Activated T-cell treated with anti-CD3 and anti-CD28 coated beads, Interleukin-2, amount 50 U/mL, for 72 hours (primary cell): Measurements from ENCODE around the gene TENM4. TPM values are rescaled to one million over a fixed set of nuclear protein-coding genes. Genes with fewer than 3 reads are reported as not detected.
"Not testable (repeated sequence)": the region's sequence is repeated elsewhere in the genome, so short reads cannot be mapped to it uniquely, and the experiment has no call there.

Experiments
- ATAC-seq, 2 donors: fragments of 150-1000 bp; cut with Tn5 transposase; replicated peaks in 1 of 2; 2 replicates each; pipeline ENCODE4 v1.10.0; 2021; ENCODE audit warnings: moderate library complexity in 2 of 2, mild to moderate bottlenecking in 1 of 2
- DNase-seq, 2 donors: peaks; one replicate each; pipeline ENCODE4 v3.0.0; 2021 to 2022; ENCODE audit warnings: mixed read lengths in 1 of 2
- H3K27ac Mint-ChIP-seq: one replicate; pipeline ENCODE4 v1.8.0; 2022; ENCODE audit warnings: mild to moderate bottlenecking, moderate library complexity, mixed read lengths
- H3K27me3 Mint-ChIP-seq: one replicate; pipeline ENCODE4 v1.8.0; 2022; ENCODE audit warnings: low read depth, mixed read lengths
- H3K36me3 Mint-ChIP-seq, 2 donors: one replicate each; pipeline ENCODE4 v1.8.0; 2022; ENCODE audit warnings: mixed read lengths in 2 of 2, mild to moderate bottlenecking in 1 of 2; ENCODE audit not compliant: insufficient read depth in 2 of 2
- H3K4me1 Mint-ChIP-seq: one replicate; pipeline ENCODE4 v1.8.0; 2022; ENCODE audit warnings: low read depth, mixed read lengths
- H3K4me3 Mint-ChIP-seq, 2 donors: one replicate each; pipeline ENCODE4 v1.8.0; 2022; ENCODE audit warnings: mild to moderate bottlenecking in 2 of 2, mixed read lengths in 2 of 2, moderate library complexity in 2 of 2
- H3K9me3 Mint-ChIP-seq, 2 donors: one replicate each; pipeline ENCODE4 v1.8.0; 2022; ENCODE audit warnings: mixed read lengths in 2 of 2
- total RNA-seq, 2 donors: library from RNA; stranded (reverse); gene quantifications; one replicate each; pipeline ENCODE4 v1.2.3, GENCODE V29; 2022

Gene TENM4
- total RNA-seq, 2 donors from 2014 or later, result 0.21 TPM; not detected in 1

DNA sequence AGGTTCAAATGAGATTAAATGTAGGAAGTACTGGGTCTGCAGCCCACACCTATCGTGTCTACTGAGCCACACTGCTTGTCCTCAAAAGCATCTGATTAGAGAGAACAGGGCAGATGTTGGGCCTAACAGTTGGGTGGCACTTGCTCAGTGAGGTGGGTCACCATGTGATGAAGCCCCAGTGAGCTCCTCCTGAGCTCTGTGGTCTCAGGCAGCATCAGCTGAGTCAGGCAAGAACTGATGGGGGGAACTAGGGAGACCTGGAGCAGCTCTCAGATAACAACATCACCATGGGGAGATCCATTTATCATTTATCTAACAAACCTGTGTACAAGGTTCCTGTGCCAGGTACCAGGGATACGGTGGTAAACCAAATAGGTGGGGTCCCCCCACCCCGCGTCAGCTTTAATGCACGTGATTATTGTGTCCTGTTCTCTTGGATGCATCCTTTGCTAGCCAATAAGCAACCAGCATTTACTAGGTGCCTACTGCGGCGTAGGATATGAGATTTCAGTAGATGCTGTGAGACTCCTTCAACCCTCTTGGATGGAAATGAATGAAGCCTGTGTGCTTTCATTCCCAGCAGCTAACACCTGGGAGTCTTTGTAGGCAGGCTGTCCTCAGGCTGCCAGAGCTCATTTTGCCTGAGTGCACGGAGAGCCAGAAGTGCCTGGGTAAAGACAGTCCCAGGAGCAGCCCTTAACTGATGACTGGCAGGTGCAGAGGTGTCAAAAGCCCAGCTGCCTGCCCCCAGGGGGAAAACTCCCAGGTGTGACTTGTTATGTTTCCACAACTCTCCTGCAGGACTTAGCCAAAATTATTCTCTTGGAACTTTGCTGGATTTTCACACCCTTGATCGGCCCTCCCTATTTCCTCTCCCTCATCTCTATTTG lies 792.6 kb downstream of the TENM4 start:
- ATAC-seq (no peak), DNase-seq (no peak)
- H3K9me3 Mint-ChIP-seq, result no peaks in the 10 kb centered on the region
- H3K27me3 Mint-ChIP-seq, result no peaks in the 10 kb centered on the region
- no peak overlapping the region for H3K4me3 Mint-ChIP-seq
- H3K36me3 Mint-ChIP-seq, result peaks cover 0 to under 1% of the 10 kb centered on the region in 2 donors
- H3K27ac Mint-ChIP-seq, result no peak overlapping the region
- peaks cover 51% of the 10 kb centered on the region for H3K4me1 Mint-ChIP-seq

DNA sequence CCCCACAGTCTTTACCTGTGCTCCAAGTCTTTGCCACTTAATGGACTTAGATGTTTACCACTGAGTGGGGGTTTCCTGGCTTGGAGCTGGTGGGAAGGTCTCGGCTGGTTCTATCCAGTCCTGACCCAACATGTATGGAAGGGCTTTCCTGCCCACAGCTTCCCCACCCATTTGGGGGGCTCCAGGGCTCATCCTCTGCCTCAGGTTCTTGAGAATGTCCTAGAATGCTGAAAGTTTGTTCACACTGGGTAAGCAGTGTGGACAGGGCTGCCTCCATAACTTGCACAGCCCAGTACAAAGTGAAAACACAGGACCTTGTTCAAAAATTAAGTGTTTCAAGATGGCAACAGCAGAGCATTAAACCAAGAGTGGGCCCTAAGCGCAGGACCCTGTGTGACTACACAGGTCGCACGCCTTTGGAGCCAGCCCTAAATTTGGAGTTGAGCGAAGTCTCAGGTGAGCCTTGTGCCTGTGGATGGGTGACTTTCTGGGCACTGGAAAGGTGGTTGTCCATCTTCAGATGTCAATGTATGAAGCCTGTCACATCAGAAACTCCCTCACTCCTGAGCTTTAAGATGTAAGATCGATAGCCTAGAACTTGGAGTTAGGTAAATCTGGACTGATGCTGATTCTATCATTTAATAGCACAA lies 793.4 kb downstream of the TENM4 start:
- DNase-seq (no peak), ATAC-seq (no peak)
- Mint-ChIP-seq H3K4me1 (peaks cover 51% of the 10 kb centered on the region), H3K4me3 (no peak overlapping the region), H3K27ac (no peak overlapping the region), H3K36me3 (peaks cover 0 to 4% of the 10 kb centered on the region in 2 donors), H3K9me3 (no peaks in the 10 kb centered on the region), H3K27me3 (no peaks in the 10 kb centered on the region)

DNA sequence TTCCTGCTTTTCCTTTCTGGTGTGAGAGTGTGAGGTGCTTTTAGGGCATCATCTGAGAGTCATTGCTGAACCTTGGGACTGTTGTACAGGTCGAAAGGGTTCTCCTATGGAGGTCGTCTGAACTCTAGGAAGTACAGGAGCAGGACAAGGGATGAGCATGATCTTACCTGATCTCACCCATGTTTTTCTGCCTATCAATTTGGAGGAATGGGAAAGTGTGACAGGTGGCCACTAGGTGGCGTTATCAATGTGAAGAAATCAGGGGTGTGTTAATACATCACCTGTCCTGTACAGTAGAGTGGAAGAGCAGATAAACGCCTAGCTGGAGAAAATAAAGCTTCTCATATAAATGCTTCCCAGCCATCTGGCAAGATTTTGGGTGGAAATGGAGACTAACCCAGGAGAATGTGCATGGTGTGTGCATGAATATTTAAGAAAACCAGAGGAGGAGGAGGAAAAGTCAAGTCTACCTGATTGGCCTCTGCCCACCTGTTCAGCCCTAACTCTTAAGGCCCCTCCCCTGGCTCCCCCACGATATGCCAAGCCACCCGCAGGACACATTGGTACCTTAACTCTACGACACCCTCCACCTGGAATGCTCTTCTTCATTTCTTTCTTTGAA lies 794.2 kb downstream of the TENM4 start:
- peak; percentile 27 to 43 for ATAC-seq
- peaks cover 45% of the 10 kb centered on the region for H3K4me1 Mint-ChIP-seq
- no peaks in the 10 kb centered on the region for H3K9me3 Mint-ChIP-seq
- no peak overlapping the region for H3K27ac Mint-ChIP-seq
- no peaks in the 10 kb centered on the region for H3K27me3 Mint-ChIP-seq
- peak; percentile 60 to 63 for DNase-seq
- peaks cover 0 to 4% of the 10 kb centered on the region in 2 donors for H3K36me3 Mint-ChIP-seq
- no peak overlapping the region for H3K4me3 Mint-ChIP-seq

GRCh38 chr11:78645226-78646202 lies 795.3 kb downstream of the TENM4 start:
- Mint-ChIP-seq H3K36me3 (peaks cover 0 to 4% of the 10 kb centered on the region in 2 donors), H3K4me3 (peak overlapping the region in 1 of 2 donors; percentile 9), H3K4me1 (peaks cover 33% of the 10 kb centered on the region), H3K27me3 (no peaks in the 10 kb centered on the region), H3K27ac (no peak overlapping the region), H3K9me3 (no peaks in the 10 kb centered on the region)
- ATAC-seq (peak; percentile 54 to 55), DNase-seq (peak; percentile 63 to 74)

GRCh38 chr11:78643676-78644056 lies 797.2 kb downstream of the TENM4 start:
- Mint-ChIP-seq H3K27ac (peak overlapping the region; percentile 90), H3K4me1 (peaks cover 27% of the 10 kb centered on the region), H3K27me3 (no peaks in the 10 kb centered on the region), H3K4me3 (peak overlapping the region in 1 of 2 donors; percentile 72), H3K9me3 (no peaks in the 10 kb centered on the region), H3K36me3 (peaks cover 0 to 4% of the 10 kb centered on the region in 2 donors)
- peak in 1 of 2 donors; percentile 23 for ATAC-seq
- no peak for DNase-seq

DNA sequence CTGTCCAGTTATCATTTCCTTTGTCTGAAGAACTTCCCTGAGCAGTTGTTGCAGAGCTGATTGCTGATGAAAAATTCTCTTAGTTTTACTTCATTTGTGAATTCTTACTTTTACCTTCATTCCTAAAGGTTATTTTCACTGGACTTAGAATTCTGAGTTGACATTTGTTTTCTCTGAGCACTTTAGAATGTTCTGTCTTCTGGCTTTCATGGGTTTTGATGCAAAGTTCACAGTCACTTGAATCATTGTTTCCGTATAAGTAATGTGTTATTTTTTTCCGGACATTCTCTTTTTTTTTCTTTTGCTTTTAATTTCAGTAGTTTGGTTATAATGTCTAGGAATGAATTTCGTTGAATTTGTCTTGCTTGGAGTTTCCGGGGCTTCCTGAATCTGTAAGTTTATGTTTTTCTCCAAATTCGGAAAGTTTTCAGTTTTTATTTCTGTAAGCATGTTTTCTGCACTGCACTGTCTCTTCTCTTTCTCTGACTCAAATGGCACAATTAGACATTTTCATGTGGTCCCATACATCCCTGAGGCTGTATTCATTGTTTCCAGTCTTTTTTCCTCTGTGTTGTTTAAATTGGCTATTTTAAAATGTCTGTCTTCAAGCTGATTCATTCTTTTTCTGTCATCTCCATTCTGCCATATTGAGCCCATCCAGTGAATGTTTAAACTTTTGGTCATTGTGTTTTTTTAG lies 797.7 kb downstream of the TENM4 start:
- Mint-ChIP-seq H3K4me1 (peaks cover 28% of the 10 kb centered on the region), H3K9me3 (no peaks in the 10 kb centered on the region), H3K27ac (peak overlapping the region; percentile 90), H3K36me3 (peaks cover 0 to 4% of the 10 kb centered on the region in 2 donors), H3K4me3 (peak overlapping the region; percentile 13 to 72), H3K27me3 (no peaks in the 10 kb centered on the region)
- ATAC-seq (peak; percentile 76 to 80), DNase-seq (no peak)

DNA sequence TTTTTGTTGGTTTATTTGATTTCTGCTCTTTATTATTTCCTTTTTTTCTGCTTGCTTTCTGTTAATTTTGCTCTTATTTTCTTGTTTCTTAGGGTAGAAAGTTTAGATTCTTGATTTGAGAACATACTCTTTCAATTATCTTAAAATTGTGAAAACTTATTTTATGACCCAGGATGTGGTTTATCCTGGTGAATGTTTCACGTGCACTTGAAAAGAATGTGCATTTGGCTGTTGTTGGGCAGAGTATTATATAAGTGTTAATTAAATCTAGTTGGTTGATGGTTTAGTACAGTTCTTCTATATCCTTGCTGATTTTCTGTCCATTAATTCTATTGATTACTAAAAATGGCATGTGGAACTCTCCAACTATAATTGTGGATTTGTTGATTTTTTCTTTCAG lies 799.3 kb downstream of the TENM4 start:
- DNase-seq, result no peak
- Mint-ChIP-seq H3K36me3 (peaks cover 0 to 6% of the 10 kb centered on the region in 2 donors), H3K4me3 (no peak overlapping the region), H3K9me3 (no peaks in the 10 kb centered on the region), H3K27ac (no peak overlapping the region), H3K27me3 (no peaks in the 10 kb centered on the region), H3K4me1 (peaks cover 36% of the 10 kb centered on the region)
- no peak for ATAC-seq

GRCh38 chr11:78638704-78639380 lies 802.0 kb downstream of the TENM4 start:
- ATAC-seq (no peak), DNase-seq (no peak)
- no peak overlapping the region for H3K27ac Mint-ChIP-seq
- H3K27me3 Mint-ChIP-seq, result no peaks in the 10 kb centered on the region
- H3K9me3 Mint-ChIP-seq, result peaks cover 2 to 6% of the 10 kb centered on the region in 2 donors
- H3K4me3 Mint-ChIP-seq, result no peak overlapping the region
- peaks cover 49% of the 10 kb centered on the region for H3K4me1 Mint-ChIP-seq
- H3K36me3 Mint-ChIP-seq, result peaks cover 3 to 11% of the 10 kb centered on the region in 2 donors

- DNase-seq, H3K27ac Mint-ChIP-seq, ATAC-seq, H3K9me3 Mint-ChIP-seq, H3K27me3 Mint-ChIP-seq, H3K36me3 Mint-ChIP-seq, H3K4me3 Mint-ChIP-seq: not testable (repeated sequence)
- H3K4me1 Mint-ChIP-seq, result peaks cover 38% of the 10 kb centered on the region
These were observed 803.3 kb downstream of the TENM4 start for GRCh38 chr11:78637527-78637926.

DNA sequence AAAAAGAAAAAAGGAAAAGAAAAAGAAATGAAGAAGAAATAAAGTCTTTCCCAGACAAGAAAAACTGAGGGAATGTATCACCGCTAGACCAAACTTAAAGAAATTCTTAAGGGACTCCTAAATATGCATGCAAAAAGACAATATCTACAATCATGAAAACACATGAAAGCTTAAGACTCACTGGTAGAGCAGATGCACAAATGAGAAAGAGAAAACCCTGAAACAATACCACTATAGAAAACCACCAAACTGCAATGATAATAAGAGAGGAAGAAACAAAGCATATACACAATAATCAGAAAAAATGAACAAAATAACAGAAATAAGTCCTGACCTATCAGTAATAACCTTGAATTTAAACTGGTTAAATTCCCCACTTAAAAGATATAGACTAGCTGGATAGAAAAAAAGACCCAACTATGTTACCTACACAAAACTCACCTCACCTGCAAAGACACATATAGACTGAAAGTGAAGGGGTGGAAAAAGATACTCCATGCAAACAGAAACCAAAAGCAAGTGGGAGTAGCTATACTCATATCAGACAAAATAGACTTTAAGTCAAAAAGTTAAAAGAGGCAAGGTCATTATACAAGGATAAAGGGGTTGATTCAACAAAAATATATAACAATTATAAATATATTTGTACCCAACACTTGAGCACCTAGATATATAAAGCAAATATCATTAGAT lies 804.9 kb downstream of the TENM4 start:
- Mint-ChIP-seq H3K4me1 (peaks cover 35% of the 10 kb centered on the region), H3K4me3 (peak overlapping the region in 1 of 2 donors; percentile 27), H3K36me3 (peaks cover 6 to 7% of the 10 kb centered on the region in 2 donors), H3K9me3 (peaks cover 3 to 11% of the 10 kb centered on the region in 2 donors), H3K27ac (no peak overlapping the region), H3K27me3 (no peaks in the 10 kb centered on the region)
- DNase-seq (no peak), ATAC-seq (peak; percentile 83 to 89)
